ENCODE data around the gene ZNF536. TPM values are rescaled to one million over a fixed set of nuclear protein-coding genes. Genes with fewer than 3 reads are reported as not detected.

Gene ZNF536
- total and polyA plus RNA-seq, 10 of the 15 experiments (the other 5 are each of a cell fraction or from before 2014, with no cell fraction given), result not detected

GRCh38 chr19:30539981-30540380, 167.8 kb downstream of the ZNF536 start:
- RAD21 ChIA-PET (ENCODE audit: unreplicated experiment), result no interaction called here
- H3K4me1 ChIP-seq (ENCODE audit: control insufficient read depth, insufficient read depth, low read length), result no peaks in the 10 kb centered on the region
- H3K27ac ChIP-seq (ENCODE audit: control insufficient read depth, insufficient read depth), result no peak overlapping the region
- H3K4me3 ChIP-seq, result no peak overlapping the region
- POLR2A ChIA-PET, result no interaction called here
- H3K9ac ChIP-seq (ENCODE audit: control insufficient read depth, insufficient read depth, low read length), result no peak overlapping the region
- no peaks in the 10 kb centered on the region for H3K79me2 ChIP-seq (ENCODE audit: control insufficient read depth, insufficient read depth, low read length)
- no peaks in the 10 kb centered on the region for H3K36me3 ChIP-seq (ENCODE audit: control insufficient read depth in 2 of 2, insufficient read depth in 2 of 2, low read length in 1 of 2)
- H3K4me2 ChIP-seq (ENCODE audit: control insufficient read depth, insufficient read depth), result no peak overlapping the region
- H3K9me3 ChIP-seq (replicated peaks; ENCODE audit: control insufficient read depth, insufficient read depth, low read length), result no peaks in the 10 kb centered on the region
- CTCF ChIA-PET, result no interaction called here
- no TSS peak for BruUV-seq (replicated peaks)
- FAIRE-seq (no peak), ATAC-seq (no peak), DNase-seq (ENCODE audit: low read depth, low spot score) (no peak)
- H2AFZ ChIP-seq (ENCODE audit: control insufficient read depth, low read depth, low read length), result no peak overlapping the region
- no peaks in the 10 kb centered on the region for H4K20me1 ChIP-seq (ENCODE audit: control insufficient read depth, insufficient read depth)
- in situ Hi-C loops (cut with MboI) (no loop called here), intact Hi-C loops (cut with micrococcal nuclease; ENCODE audit: unreplicated experiment) (no loop called here)
- H3K27me3 ChIP-seq (replicated peaks in 1 of 2; ENCODE audit: control insufficient read depth in 2 of 2, insufficient read depth in 2 of 2, low read length in 1 of 2), result no peaks in the 10 kb centered on the region
- SMC1A ChIA-PET (ENCODE audit: uncharacterized antibody, unreplicated experiment), result no interaction called here
- 11% methylated on average over 11 of the region's 11 CpGs for WGBS (ENCODE audit: insufficient coverage, insufficient replicate concordance, low lambda C conversion rate, missing lambda C conversion rate)
- TF ChIP-seq ZBTB4 (CRISPR knock-in tag; IDR thresholded peaks at IDR 0.05) (no peak), USF1 (IDR thresholded peaks at IDR 0.05; ENCODE audit: borderline replicate concordance, extremely low read length, insufficient read depth, low read depth, low read length) (no peak), TBL1XR1 (IDR thresholded peaks at IDR 0.05; ENCODE audit: low read depth, low read length) (no peak), IKZF2 (IDR thresholded peaks at IDR 0.05) (no peak), CBFB (IDR thresholded peaks at IDR 0.05; ENCODE audit: low read depth) (no peak), ASH2L (IDR thresholded peaks at IDR 0.05; ENCODE audit: borderline replicate concordance, low read depth) (no peak), CBX3 (IDR thresholded peaks at IDR 0.05; ENCODE audit: borderline replicate concordance, low read depth) (no peak), SP1 (IDR thresholded peaks at IDR 0.05; ENCODE audit: low read depth, low read length) (no peak), PAX5 (IDR thresholded peaks at IDR 0.05; ENCODE audit: borderline replicate concordance, low read depth, low read length) (no peak), NKRF (conservative IDR thresholded peaks at IDR 0.05) (no peak), JUNB (IDR thresholded peaks at IDR 0.05) (no peak), HCFC1 (IDR thresholded peaks at IDR 0.05; ENCODE audit: low read length) (no peak), EED (IDR thresholded peaks at IDR 0.05; ENCODE audit: low read depth) (no peak), POLR2AphosphoS2 (IDR thresholded peaks at IDR 0.05; ENCODE audit: low read depth, low read length) (no peak), EZH2 (IDR thresholded peaks at IDR 0.05; ENCODE audit: borderline replicate concordance, control insufficient read depth, low read depth, low read length) (no peak), E4F1 (IDR thresholded peaks at IDR 0.05; ENCODE audit: borderline replicate concordance, partially characterized antibody) (no peak), ZNF622 (IDR thresholded peaks at IDR 0.05) (no peak), YY1 (IDR thresholded peaks at IDR 0.05; ENCODE audit: low read depth, low read length) (no peak)
